NCI-H1417 (cell line): ENCODE measurements around the gene MIB1.

Experiments
- DNase-seq, 3 experiments: peaks; one replicate each; lab custom pipeline; 2025; lab: John Stamatoyannopoulos, UW

Gene MIB1

GRCh38 chr18:21815101-21815500 lies 74.5 kb downstream of the MIB1 start:
- no peak for DNase-seq

- peak in 1 of 3 experiments; percentile 28 for DNase-seq
Measured at GRCh38 chr18:21820033-21820810, 79.6 kb downstream of the MIB1 start.

- no peak for DNase-seq
Measured at GRCh38 chr18:21820811-21821143, 80.2 kb downstream of the MIB1 start.

DNA sequence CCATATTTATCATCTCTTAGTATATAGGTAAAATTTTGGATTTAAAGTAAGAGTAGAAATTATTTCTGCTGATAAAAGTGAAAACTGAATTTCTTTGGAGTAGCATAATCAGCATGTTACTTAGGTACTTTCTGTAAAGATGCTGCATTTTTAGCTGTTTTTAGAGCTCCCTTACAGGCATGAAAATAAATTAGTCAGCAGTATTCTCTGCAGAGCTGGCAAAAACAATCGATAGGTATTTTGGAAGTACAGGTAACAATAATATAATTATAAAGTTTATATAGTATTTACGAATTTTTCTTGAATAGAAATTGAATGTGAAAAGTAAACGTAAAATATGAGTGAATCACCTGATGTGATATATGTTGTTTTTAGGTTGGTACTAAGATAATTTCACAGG lies 83.3 kb downstream of the MIB1 start:
- DNase-seq: no peak

DNA sequence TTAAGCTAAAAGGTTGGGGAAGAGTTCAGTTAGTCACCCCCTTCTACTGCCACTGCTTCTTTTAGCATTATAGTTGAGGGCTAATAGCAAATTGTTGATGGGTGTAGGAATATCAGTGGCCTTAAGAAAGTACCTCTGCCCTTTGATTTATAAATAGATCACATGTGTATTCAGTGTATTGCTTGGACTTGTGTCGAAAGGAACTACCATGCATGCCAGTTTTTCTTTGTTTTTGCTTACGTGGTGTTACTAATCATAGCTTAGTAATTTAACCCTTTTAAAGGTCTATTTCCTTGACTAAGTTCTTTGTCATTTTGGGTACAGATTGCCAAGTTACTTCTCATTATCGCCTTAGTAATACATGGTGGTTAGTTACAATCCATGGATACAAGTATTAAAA lies 85.6 kb downstream of the MIB1 start:
- no peak for DNase-seq

DNA sequence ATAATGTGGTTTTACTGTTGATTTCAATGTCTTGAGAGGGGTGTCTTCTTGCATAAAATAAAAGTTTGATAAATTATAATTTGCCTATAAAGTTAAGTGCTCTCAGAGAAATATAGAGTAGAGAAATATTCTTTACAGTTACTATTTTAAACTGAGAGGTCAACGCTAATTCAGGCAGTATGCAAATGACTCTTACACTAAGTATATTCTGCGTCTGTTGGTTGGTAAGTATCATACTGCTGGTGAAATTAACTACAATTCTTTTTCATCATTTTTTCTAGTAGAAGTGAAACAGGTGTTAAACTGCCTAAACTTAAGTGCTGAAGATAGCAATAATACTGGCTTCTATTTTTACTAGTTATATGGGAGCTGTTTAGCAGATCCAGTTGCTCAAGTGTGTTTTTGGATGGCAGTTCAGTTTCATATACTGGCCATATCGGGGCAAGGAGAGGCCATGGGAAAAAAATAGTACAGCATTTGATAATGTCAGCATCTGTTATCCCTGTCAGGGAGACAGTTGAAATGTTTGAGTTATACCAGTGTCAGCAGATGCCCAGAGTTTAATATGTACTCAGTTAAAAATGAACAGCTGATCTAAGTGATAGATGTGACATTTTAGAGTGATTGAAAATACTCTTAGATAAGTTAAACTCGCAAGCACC lies 86.2 kb downstream of the MIB1 start:
- DNase-seq: no peak

DNA sequence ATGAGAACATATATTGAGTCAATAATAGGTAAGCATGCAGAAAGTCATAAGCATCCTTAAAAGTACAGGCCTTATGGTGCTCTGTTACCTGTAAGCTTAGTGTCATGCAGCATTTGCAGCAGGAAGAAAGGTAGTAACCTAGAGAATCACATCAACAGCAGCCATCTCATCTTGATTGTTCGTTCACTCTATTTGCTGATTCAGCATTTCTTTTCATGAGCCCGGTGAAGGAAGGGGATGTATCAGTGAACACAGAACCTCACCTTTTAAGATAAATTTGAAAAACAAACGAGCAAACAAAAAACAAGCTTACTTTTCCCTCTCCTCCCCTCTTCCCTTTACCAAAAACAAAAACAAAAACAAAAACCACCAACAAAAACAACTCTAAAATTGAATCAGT lies 89.9 kb downstream of the MIB1 start:
- no peak for DNase-seq

DNA sequence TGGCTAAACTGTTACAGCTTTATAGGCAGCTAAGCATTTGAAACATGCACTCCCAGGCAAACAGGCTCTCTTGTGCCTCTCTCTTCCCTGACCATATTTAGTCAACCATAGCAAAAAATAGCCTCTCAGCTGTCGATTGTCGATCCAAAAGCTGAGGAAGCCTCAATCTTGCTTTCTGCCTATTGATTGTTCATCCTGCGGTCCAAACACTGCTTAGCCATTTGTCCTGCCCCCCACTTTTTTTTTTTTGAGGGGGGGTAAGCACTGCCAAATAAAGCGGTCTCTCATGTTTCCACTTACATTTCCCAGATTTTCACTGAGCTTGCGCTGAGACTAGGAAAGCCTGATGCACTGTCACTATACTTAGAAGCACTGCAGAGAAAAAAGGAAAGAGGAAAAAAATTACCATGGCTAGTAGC lies 90.8 kb downstream of the MIB1 start:
- DNase-seq: no peak

- DNase-seq: no peak
Measured at GRCh38 chr18:21833604-21834298, 93.2 kb downstream of the MIB1 start.

DNA sequence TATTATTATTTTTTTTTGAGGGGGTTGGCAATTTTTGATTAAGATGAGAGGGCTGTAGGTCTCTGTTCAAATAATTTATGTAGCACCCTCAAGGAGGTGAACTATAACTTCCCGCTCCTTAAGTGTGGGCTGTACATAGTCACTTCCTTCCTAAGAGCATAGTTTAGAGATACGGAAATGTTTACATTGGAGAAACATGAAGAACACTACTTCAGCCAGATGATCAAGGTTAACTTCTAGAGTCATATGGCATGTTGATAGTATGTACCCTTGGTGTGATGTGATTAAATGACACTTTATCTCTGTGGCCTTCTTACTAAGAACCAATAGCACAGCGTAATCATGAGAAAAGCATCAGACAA lies 93.7 kb downstream of the MIB1 start:
- DNase-seq: no peak

GRCh38 chr18:21841570-21841969 lies 101.0 kb downstream of the MIB1 start:
- no peak for DNase-seq

DNA sequence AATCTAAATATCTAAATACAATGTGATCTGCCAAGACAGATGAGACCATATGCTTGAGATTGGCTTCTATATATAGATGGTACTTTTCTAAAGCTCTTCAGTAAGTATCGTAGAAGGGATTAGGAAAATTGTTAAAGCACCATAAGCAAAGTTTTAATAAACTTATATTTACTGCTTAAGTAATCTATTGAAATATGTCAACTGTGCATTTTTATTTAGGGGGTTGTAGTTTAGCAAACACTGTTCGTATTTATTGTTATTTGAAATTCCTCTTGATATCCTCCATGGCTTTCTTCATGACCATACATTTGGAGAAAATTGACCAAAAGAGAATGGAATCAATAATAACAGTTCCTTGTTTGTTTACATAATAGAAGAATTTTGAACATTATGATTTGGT lies 102.7 kb downstream of the MIB1 start:
- DNase-seq: no peak

DNA sequence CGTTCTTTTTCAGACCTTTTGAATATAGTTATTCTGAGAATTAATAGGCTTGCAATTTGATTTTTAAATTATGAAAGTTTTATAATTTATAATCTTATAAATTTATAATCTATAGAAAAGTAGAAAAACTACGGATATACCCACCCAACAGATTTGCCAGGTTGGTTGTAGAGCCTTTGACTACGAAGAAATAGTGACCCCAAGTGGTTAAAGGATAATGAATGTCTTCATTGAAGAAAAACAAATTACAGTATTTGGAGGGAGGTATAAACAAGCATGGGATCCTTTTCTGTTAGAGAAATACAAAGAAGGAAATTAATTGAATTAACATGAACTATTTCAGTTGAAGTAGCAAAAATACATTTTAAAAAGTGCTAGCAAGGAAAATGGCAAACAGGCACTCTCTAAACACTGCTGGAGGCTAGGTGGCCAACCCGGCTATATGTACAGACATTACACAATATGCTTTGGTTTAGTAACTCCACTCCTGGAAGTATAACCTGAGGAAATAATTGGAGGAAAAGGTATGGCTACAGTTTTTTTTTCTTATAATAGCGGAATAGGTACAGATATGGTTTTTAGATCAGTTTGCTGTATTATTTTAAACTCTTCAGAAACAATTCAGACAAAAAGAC lies 110.9 kb downstream of the MIB1 start:
- DNase-seq: peak in 1 of 3 experiments; percentile 26

DNA sequence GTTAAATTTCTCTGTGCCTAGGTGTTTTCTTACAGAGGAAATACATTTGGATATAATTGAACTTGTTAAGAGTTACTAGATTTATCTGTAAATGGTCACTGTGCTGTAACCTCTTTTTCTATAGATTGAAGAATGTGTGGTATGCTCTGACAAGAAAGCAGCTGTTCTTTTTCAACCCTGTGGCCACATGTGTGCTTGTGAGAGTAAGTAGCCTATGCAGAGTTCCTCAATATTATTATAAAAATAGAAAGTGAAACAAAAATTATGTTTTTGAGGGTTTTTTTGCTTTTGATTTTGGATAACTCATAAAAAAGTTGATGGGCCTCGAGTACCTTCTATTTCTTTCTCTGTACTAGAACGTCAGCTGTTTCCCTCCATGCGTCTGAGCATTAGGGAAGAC lies 112.4 kb downstream of the MIB1 start:
- DNase-seq: no peak

GRCh38 chr18:21853775-21854552 lies 113.4 kb downstream of the MIB1 start:
- DNase-seq: peak in 1 of 3 experiments; percentile 15

GRCh38 chr18:21855432-21855831 lies 114.8 kb downstream of the MIB1 start:
- no peak for DNase-seq

DNA sequence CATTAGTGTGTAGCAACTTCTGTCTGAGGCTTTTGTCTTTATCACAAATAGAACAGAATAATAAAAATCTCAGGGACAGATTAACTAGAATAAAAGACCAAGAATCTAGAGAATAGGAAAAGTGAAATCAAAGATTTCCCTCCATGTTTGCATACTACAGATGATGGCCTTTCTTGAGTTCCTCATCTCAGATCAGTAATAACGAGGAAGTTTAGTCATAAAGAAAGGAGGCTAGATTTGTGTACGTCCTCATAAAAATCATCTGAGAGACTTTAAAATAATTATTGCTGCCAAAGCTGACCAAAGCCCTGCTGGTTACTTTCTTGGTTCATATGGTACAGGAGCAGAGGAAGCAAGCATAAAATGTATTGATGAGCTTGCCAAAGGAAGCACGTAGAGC lies 117.3 kb downstream of the MIB1 start:
- DNase-seq: no peak

DNA sequence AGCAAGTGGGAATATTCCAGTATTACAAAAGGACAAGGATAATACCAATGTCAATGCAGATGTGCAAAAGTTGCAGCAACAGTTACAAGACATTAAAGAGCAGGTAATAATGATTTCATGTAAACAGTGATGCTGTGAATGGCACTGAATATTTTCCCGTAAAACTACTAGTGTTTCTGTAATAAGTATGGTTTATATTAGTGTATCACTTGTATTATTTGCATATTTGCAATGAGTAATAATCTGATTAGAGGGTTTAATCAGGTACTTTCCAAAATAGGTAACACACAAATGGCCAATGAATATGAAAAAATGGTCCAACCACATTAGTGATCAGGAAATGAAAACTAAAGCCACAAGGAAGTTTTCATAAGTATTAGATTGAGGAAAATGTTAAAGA lies 118.0 kb downstream of the MIB1 start:
- no peak for DNase-seq

GRCh38 chr18:21864386-21864785 lies 123.8 kb downstream of the MIB1 start:
- DNase-seq: no peak

GRCh38 chr18:21865043-21865442 lies 124.5 kb downstream of the MIB1 start:
- no peak for DNase-seq

DNA sequence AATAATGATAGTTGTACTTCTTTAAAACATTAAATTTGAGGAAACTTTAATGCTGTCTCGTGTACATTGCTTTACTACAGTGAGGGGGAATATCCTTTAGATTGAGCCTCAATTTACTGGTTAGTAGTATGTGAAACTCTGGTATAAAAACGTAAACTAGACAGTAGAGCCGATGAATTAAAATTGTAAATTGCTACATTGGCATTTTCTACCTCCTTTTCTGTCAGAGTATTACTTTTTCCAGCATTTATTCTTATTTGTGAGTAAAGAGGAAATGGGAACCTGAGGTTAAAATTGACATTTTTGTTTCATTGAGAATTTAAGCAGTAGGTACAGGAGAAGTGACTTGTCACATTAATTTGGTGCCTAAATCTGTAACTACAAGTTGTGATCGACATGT lies 128.2 kb downstream of the MIB1 start:
- DNase-seq: no peak

- no peak for DNase-seq
Measured at GRCh38 chr18:21889570-21889969, 149.0 kb downstream of the MIB1 start.
